GM12878 (cell line): ENCODE results near the gene HCRT. TPM values are rescaled to one million over a fixed set of nuclear protein-coding genes. Genes with fewer than 3 reads are reported as not detected.
"Not testable (repeated sequence)": the region's sequence is repeated elsewhere in the genome, so short reads cannot be mapped to it uniquely, and the experiment has no call there.

ENCODE experiments used
- ATAC-seq: fragments of 200-7000 bp; cut with Tn5 transposase; 3 replicates; pipeline ENCODE4 v1.9.1; 2020; ENCODE audit warnings: mild to moderate bottlenecking, moderate library complexity
- BruUV-seq: library from RNA; stranded (reverse); fragments of 400-500 nt; replicated peaks from 2 replicates; lab custom pipeline; 2021; lab: Mats Ljungman, UMichigan
- CTCF ChIA-PET: fragments of 300-600 bp; sonication (Branson Sonifier 250); formaldehyde crosslinking; extraction: SDS; loops from one replicate; lab custom pipeline; 2021; ENCODE audit warnings: inconsistent platforms; lab: Yijun Ruan, JAX
- POLR2A ChIA-PET: fragments of 350-600 bp; formaldehyde crosslinking; extraction: SDS; loops from one replicate; lab custom pipeline; 2021; ENCODE audit warnings: inconsistent platforms; lab: Charles Lee
- RAD21 ChIA-PET: fragments of 300-600 bp; sonication (Branson Sonifier 250); formaldehyde crosslinking; loops from one replicate; lab custom pipeline; 2023; ENCODE audit warnings: antibody characterized with exemption; ENCODE audit not compliant: unreplicated experiment; lab: Charles Lee
- SMC1A ChIA-PET: fragments of 300-600 bp; sonication (Branson Sonifier 250); formaldehyde crosslinking; loops from one replicate; lab custom pipeline; 2023; ENCODE audit not compliant: unreplicated experiment, uncharacterized antibody; lab: Charles Lee
- DNase-seq: peaks from one replicate; pipeline ENCODE4 v3.0.0-alpha.2; 2011; ENCODE audit warnings: low read depth, low spot score
- FAIRE-seq: peaks from 3 replicates; lab custom pipeline; 2011; peaks lifted over from hg19 to GRCh38; lab: Jason Lieb, UNC
- H2AFZ ChIP-seq: 2 replicates; pipeline ENCODE4 v1.6.0; 2011; ENCODE audit warnings: low read depth, low read length, control low read depth; ENCODE audit not compliant: control insufficient read depth
- H3K27ac ChIP-seq: 2 replicates; pipeline ENCODE4 v1.5.1; 2011; ENCODE audit warnings: control low read depth; ENCODE audit not compliant: control insufficient read depth, insufficient read depth
- H3K27me3 ChIP-seq, 2 experiments: replicated peaks in 1 of 2; 2 replicates each; pipeline versions ENCODE4 v1.6.0 to v1.6.1; 2011; ENCODE audit warnings: low read length in 1 of 2; ENCODE audit not compliant: control insufficient read depth in 2 of 2, insufficient read depth in 2 of 2
- H3K36me3 ChIP-seq, 2 experiments: 2 replicates each; pipeline ENCODE4 v1.5.1; 2011; ENCODE audit warnings: low read length in 1 of 2; ENCODE audit not compliant: control insufficient read depth in 2 of 2, insufficient read depth in 2 of 2
- H3K4me1 ChIP-seq: 2 replicates; pipeline ENCODE4 v1.6.1; 2011; ENCODE audit warnings: mild to moderate bottlenecking, low read length, moderate library complexity, mixed read lengths; ENCODE audit not compliant: control insufficient read depth, insufficient read depth
- H3K4me2 ChIP-seq: 2 replicates; pipeline ENCODE4 v1.6.0; 2011; ENCODE audit warnings: control low read depth; ENCODE audit not compliant: control insufficient read depth, insufficient read depth
- H3K4me3 ChIP-seq: fragments of 200-600 bp; sonication (generic); 2 replicates; pipeline ENCODE4 v1.5.1; 2016
- H3K79me2 ChIP-seq: 2 replicates; pipeline ENCODE4 v1.6.0; 2011; ENCODE audit warnings: low read length; ENCODE audit not compliant: control insufficient read depth, insufficient read depth
- H3K9ac ChIP-seq: 2 replicates; pipeline ENCODE4 v1.8.0; 2011; ENCODE audit warnings: low read length, control low read depth, mixed read lengths; ENCODE audit not compliant: control insufficient read depth, insufficient read depth
- H3K9me3 ChIP-seq: replicated peaks from 3 replicates; pipeline ENCODE4 v1.5.1; 2011; ENCODE audit warnings: mild to moderate bottlenecking, low read length; ENCODE audit not compliant: control insufficient read depth, insufficient read depth
- H4K20me1 ChIP-seq: 2 replicates; pipeline ENCODE4 v1.6.0; 2011; ENCODE audit not compliant: control insufficient read depth, insufficient read depth
- BHLHE40 ChIP-seq, 2 experiments: fragments of 450-650 bp in 1 of 2; IDR thresholded peaks; 2 replicates each; pipeline ENCODE4 v1.6.1; 2011 to 2017; ENCODE audit warnings: low read depth in 2 of 2, borderline replicate concordance in 1 of 2, improper control_type of control experiment in 1 of 2, low read length in 1 of 2, mild to moderate bottlenecking in 1 of 2
- CBFB ChIP-seq: IDR thresholded peaks from 2 replicates; pipeline ENCODE4 v1.6.1; 2016; ENCODE audit warnings: antibody characterized with exemption, low read depth
- EP300 ChIP-seq, 2 experiments: fragments of 150-350 bp in 1 of 2; IDR thresholded peaks; 2 replicates each; pipeline ENCODE4 v1.6.1; 2011 to 2012; ENCODE audit warnings: low read depth in 2 of 2, low read length in 2 of 2, borderline replicate concordance in 1 of 2, improper control_type of control experiment in 1 of 2, inconsistent platforms in 1 of 2; ENCODE audit not compliant: control insufficient read depth in 1 of 2
- LARP7 ChIP-seq: fragments of 450-650 bp; IDR thresholded peaks from 2 replicates; pipeline ENCODE4 v1.6.1; 2017; ENCODE audit warnings: mild to moderate bottlenecking
- MLLT1 ChIP-seq: fragments of 450-650 bp; IDR thresholded peaks from 2 replicates; pipeline ENCODE4 v1.6.1; 2016; ENCODE audit warnings: mild to moderate bottlenecking
- POLR2AphosphoS2 ChIP-seq: IDR thresholded peaks from 2 replicates; pipeline ENCODE4 v1.6.1; 2011; ENCODE audit warnings: low read depth, mild to moderate bottlenecking, low read length, improper control_type of control experiment, moderate library complexity
- RELB ChIP-seq: fragments of 450-650 bp; IDR thresholded peaks from 2 replicates; pipeline ENCODE4 v1.6.1; 2017; ENCODE audit warnings: low read depth, mild to moderate bottlenecking, moderate library complexity
- SKIL ChIP-seq: fragments of 450-650 bp; IDR thresholded peaks from 2 replicates; pipeline ENCODE4 v1.6.1; 2017; ENCODE audit warnings: mild to moderate bottlenecking, low read depth, inconsistent platforms; ENCODE audit not compliant: poor library complexity, severe bottlenecking
- SREBF1 ChIP-seq: IDR thresholded peaks from 2 replicates; pipeline ENCODE4 v1.6.1; 2012; ENCODE audit warnings: mild to moderate bottlenecking, low read length
- TARDBP ChIP-seq: IDR thresholded peaks from 2 replicates; pipeline ENCODE4 v1.6.1; 2016; ENCODE audit warnings: borderline replicate concordance
- ZBED1 ChIP-seq: IDR thresholded peaks from 2 replicates; pipeline ENCODE4 v1.6.1; 2016; ENCODE audit warnings: borderline replicate concordance
- WGBS: methylation state at CpG from one replicate; pipeline ENCODE4 v1.1.6; 2016; ENCODE audit warnings: low lambda C conversion rate; ENCODE audit not compliant: insufficient replicate concordance, insufficient coverage; ENCODE audit errors: missing lambda C conversion rate; 5-methylcytosine and 5-hydroxymethylcytosine counted together
- in situ Hi-C: fragments of 300-500 bp; cut with MboI; formaldehyde crosslinking; loops from 9 replicates; pipeline ENCODE4 v1.14.3; 2018; ENCODE audit warnings: mixed read lengths
- intact Hi-C: fragments of 100-400 bp; cut with micrococcal nuclease; formaldehyde crosslinking; loops from one replicate; pipeline ENCODE4 v1.14.2; 2022; ENCODE audit not compliant: unreplicated experiment
- polyA plus RNA-seq, 11 experiments: library from polyadenylated mRNA; depleted of rRNA in 4 of 11; unstranded in 6 of 11; stranded (reverse) in 5 of 11; fragments of >200 nt; fragmentation: Nextera tagmentation in 4 of 11; fragmentation: Illumina TruSeq in 1 of 11; extraction: Ambion mirVana in 4 of 11; extraction: Trizol in 1 of 11; gene quantifications; 1 replicate in 1 of 11; 2 replicates in 10 of 11; pipeline versions ENCODE4 v1.2.1 to v1.2.3, GENCODE V29; 2011 to 2016; ENCODE audit warnings: inconsistent platforms in 2 of 11, missing spikeins in 2 of 11, low read depth in 1 of 11
- total RNA-seq, 4 experiments: library from RNA; depleted of rRNA in 3 of 4; stranded (reverse); fragments of >200 nt in 3 of 4; fragmentation: Illumina TruSeq in 1 of 4; extraction: Trizol in 1 of 4; gene quantifications; 2 replicates each; pipeline versions ENCODE4 v1.2.1 to v1.2.3, GENCODE V29; 2013 to 2021

Gene HCRT
- total and polyA plus RNA-seq, 10 of the 15 experiments (the other 5 are each of a cell fraction or from before 2014, with no cell fraction given) = 0.41 TPM; not detected in 9

- Histone ChIP-seq H3K4me3 (no peak overlapping the region), H3K36me3 (peaks cover 2 to 8% of the 10 kb centered on the region in 2 experiments; a peak in 3 of 4 replicates), H3K4me2 (no peak overlapping the region), H2AFZ (no peak overlapping the region), H3K4me1 (no peaks in the 10 kb centered on the region; the same call in none of the 2 replicates), H3K9ac (no peak overlapping the region), H3K9me3 (no peaks in the 10 kb centered on the region), H3K27me3 (no peaks in the 10 kb centered on the region), H3K27ac (no peak overlapping the region), H3K79me2 (peaks cover 35% of the 10 kb centered on the region), H4K20me1 (peaks cover 6% of the 10 kb centered on the region; the same call in 1 of the 2 replicates)
- FAIRE-seq = no peak
- ChIA-PET RAD21 (no interaction called here), SMC1A (no interaction called here), CTCF (interaction anchor here (0.5 to 1.0 kb wide), 2 partner anchors 36 to 39 kb away, joined by 3 to 5 read pairs; no protein-coding TSS in a partner anchor), POLR2A (interaction anchor here (0.6 kb wide), 2 partner anchors 161 to 211 kb away, joined by 3 read pairs; no protein-coding TSS in a partner anchor)
- no peak for DNase-seq
- in situ Hi-C loops = no loop called here
- BruUV-seq = no TSS peak
- WGBS = 80% methylated on average over 8 of the region's 8 CpGs
- TF ChIP-seq BHLHE40 (IDR thresholded peaks at IDR 0.05; ENCODE audit: borderline replicate concordance in 1 of 2, low read depth in 2 of 2, low read length in 1 of 2) (no peak), SREBF1 (no peak), EP300 (IDR thresholded peaks at IDR 0.05; ENCODE audit: borderline replicate concordance in 1 of 2, control insufficient read depth in 1 of 2, low read depth in 2 of 2, low read length in 2 of 2) (no peak), POLR2AphosphoS2 (no peak), TARDBP (no peak), SKIL (no peak), ZBED1 (no peak), CBFB (no peak), MLLT1 (no peak), LARP7 (no peak), RELB (no peak)
- no peak for ATAC-seq
- intact Hi-C loops = no loop called here
Measured at GRCh38 chr17:42141382-42141781, 43.9 kb downstream of the HCRT start.

- peaks cover 41% of the 10 kb centered on the region for H3K79me2 ChIP-seq
- H3K27me3 ChIP-seq, H3K4me3 ChIP-seq, in situ Hi-C loops, intact Hi-C loops, H3K4me1 ChIP-seq, ATAC-seq, SMC1A ChIA-PET, H3K27ac ChIP-seq, H3K9ac ChIP-seq, H3K9me3 ChIP-seq, POLR2A ChIA-PET, BruUV-seq, H2AFZ ChIP-seq, DNase-seq, H3K4me2 ChIP-seq, FAIRE-seq: not testable (repeated sequence)
- peaks cover 10% of the 10 kb centered on the region; the same call in 1 of the 2 replicates for H4K20me1 ChIP-seq
- ChIA-PET RAD21 (interaction anchor here (0.9 kb wide), 1 partner anchor 41 kb away, joined by 4 read pairs; the partner anchor contains the start of gene KCNH4), CTCF (interaction anchor here (1.0 kb wide), 1 partner anchor 40 kb away, joined by 3 read pairs; no protein-coding TSS in a partner anchor)
- 94% methylated on average over 7 of the region's 7 CpGs for WGBS
- peaks cover 8 to 11% of the 10 kb centered on the region in 2 experiments; a peak in 3 of 4 replicates for H3K36me3 ChIP-seq
Measured at GRCh38 chr17:42140690-42141089, 44.6 kb downstream of the HCRT start.
